Naive thymus-derived CD8-positive, alpha-beta T cell (primary cell): ENCODE measurements around the gene TESK2. TPM values are rescaled to one million over a fixed set of nuclear protein-coding genes. Genes with fewer than 3 reads are reported as not detected.

ENCODE experiments used
- ATAC-seq, 2 donors: fragments of 150-1000 bp; cut with Tn5 transposase in 1 of 2; sonication (Bioruptor Pico), chemical (Tn5 transposase) in 1 of 2; 1 replicate in 1 of 2; 2 replicates in 1 of 2; pipeline ENCODE4 v1.10.0; 2021; ENCODE audit warnings: mild to moderate bottlenecking in 2 of 2, moderate library complexity in 2 of 2
- POLR2A ChIA-PET: fragments of 350-600 bp; sonication (Branson Sonifier 250); formaldehyde crosslinking; loops from one replicate; lab custom pipeline; 2021; ENCODE audit warnings: antibody characterized with exemption; lab: Charles Lee
- DNase-seq, 10 donors: peaks; one replicate each; pipeline versions ENCODE4 v3.0.0 to v3.0.0-alpha.2; 2020 to 2022
- H3K27ac Mint-ChIP-seq, 10 donors: one replicate each; pipeline ENCODE4 v1.8.0; 2020 to 2022; ENCODE audit warnings: mild to moderate bottlenecking in 10 of 10, mixed read lengths in 10 of 10, moderate library complexity in 4 of 10, inconsistent platforms in 1 of 10
- H3K27me3 Mint-ChIP-seq, 5 donors: one replicate each; pipeline ENCODE4 v1.8.0; 2021 to 2022; ENCODE audit warnings: mixed read lengths in 5 of 5
- H3K36me3 Mint-ChIP-seq, 3 donors: one replicate each; pipeline ENCODE4 v1.8.0; 2020 to 2022; ENCODE audit warnings: mixed read lengths in 3 of 3, mild to moderate bottlenecking in 2 of 3, inconsistent platforms in 1 of 3
- H3K4me1 Mint-ChIP-seq, 4 donors: one replicate each; pipeline ENCODE4 v1.8.0; 2021 to 2022; ENCODE audit warnings: mixed read lengths in 4 of 4
- H3K4me3 Mint-ChIP-seq, 10 donors: one replicate each; pipeline ENCODE4 v1.8.0; 2020 to 2022; ENCODE audit warnings: mild to moderate bottlenecking in 10 of 10, mixed read lengths in 10 of 10, moderate library complexity in 6 of 10, inconsistent platforms in 1 of 10
- H3K9me3 Mint-ChIP-seq, 9 donors: one replicate each; pipeline ENCODE4 v1.8.0; 2020 to 2022; ENCODE audit warnings: mixed read lengths in 9 of 9, mild to moderate bottlenecking in 3 of 9, inconsistent platforms in 1 of 9, moderate library complexity in 1 of 9
- polyA plus RNA-seq, 3 donors: library from polyadenylated mRNA; unstranded; fragments of 300-500 nt; fragmentation: Illumina TruSeq; gene quantifications; one replicate each; pipeline ENCODE4 v1.2.3, GENCODE V29; 2021
- total RNA-seq, 8 experiments: library from RNA in 2 of 8; stranded (reverse) in 2 of 8; gene quantifications; one replicate each; pipeline ENCODE4 v1.2.3 and lab custom pipeline; 2021 to 2026

The TESK2 gene
- total and polyA plus RNA-seq, 5 experiments from 2014 or later, result 2.3 to 10.0 (median 3.1) TPM

DNA sequence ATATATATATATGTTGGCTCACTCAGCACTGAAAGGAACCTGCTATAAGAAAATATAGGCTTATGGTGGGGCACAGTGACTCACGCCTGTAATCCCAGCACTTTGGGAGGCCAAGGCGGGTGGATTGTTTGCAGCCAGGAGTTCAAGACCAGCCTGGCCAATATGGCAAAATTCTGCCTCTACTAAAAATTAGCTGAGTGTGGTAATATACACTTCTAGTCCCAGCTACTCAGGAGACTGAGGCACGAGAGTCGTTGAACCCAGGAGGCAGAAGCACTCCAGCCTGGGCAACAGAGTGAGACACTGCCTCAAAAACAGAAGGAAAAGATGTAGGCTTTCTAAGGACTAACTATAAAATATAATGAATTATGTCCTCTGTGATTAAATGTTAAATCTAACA is 136.1 kb downstream of the TESK2 start:
- Mint-ChIP-seq H3K27me3 (no peaks in the 10 kb centered on the region), H3K36me3 (peaks cover 0 to 2% (median 0%) of the 10 kb centered on the region in 3 donors), H3K9me3 (no peaks in the 10 kb centered on the region), H3K4me3 (no peak overlapping the region), H3K4me1 (peaks cover under 1 to 1% (median under 1%) of the 10 kb centered on the region in 4 donors), H3K27ac (no peak overlapping the region)
- POLR2A ChIA-PET, result no interaction called here
- no peak for DNase-seq
- ATAC-seq, result no peak

DNA sequence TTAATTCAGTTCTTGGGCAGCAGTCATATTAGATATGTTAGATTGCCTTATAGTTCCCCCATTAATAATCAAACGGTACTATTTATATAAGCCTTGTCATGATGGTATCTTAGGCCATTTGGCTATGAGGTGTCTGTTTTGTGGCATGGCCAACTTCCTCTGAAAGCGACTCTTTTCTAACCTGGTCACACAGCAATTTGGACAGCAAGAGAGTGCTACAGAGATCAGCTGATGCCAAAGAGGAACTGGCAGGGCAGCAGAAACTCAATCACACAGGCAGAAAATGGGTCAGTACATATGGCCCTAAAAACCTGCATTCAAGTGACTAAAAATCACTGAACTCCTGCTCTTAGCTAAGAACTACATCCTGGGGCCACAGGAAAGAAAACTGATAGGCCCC is 137.3 kb downstream of the TESK2 start:
- no peaks in the 10 kb centered on the region for H3K27me3 Mint-ChIP-seq
- no peak overlapping the region for H3K4me3 Mint-ChIP-seq
- ATAC-seq, result no peak
- no peaks in the 10 kb centered on the region for H3K4me1 Mint-ChIP-seq
- H3K9me3 Mint-ChIP-seq, result no peaks in the 10 kb centered on the region
- POLR2A ChIA-PET, result interaction anchor here (0.6 kb wide), 1 partner anchor 16 kb away, joined by 3 read pairs; no protein-coding TSS in a partner anchor
- DNase-seq, result no peak
- peaks cover 0 to 2% (median 0%) of the 10 kb centered on the region in 3 donors for H3K36me3 Mint-ChIP-seq
- H3K27ac Mint-ChIP-seq, result no peak overlapping the region

DNA sequence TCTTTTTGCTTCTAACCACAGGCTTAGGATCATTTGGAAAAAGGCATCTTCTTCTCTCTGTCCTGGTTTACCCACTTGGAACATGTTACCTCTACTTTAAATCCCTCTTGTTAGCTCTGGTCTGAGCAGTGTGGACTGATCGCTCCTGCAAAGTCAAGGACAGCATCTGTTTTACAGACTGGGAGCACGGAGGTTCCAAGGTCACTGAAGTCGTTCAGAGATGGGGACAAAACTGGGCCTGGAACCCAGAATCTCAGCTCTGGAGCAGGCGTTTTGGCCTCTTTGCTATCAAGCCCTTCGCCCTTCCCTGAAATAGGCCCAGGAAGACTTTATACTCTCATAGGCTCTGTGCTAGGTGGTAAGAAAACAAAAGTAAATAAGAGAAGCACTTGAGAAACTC is 139.5 kb downstream of the TESK2 start:
- ATAC-seq, result no peak
- H3K4me3 Mint-ChIP-seq, result no peak overlapping the region
- no peaks in the 10 kb centered on the region for H3K4me1 Mint-ChIP-seq
- POLR2A ChIA-PET, result interaction anchor here (0.6 kb wide), 1 partner anchor 139 kb away, joined by 4 read pairs; no protein-coding TSS in a partner anchor
- no peak for DNase-seq
- H3K9me3 Mint-ChIP-seq, result no peaks in the 10 kb centered on the region
- no peaks in the 10 kb centered on the region for H3K27me3 Mint-ChIP-seq
- H3K36me3 Mint-ChIP-seq, result no peaks in the 10 kb centered on the region
- H3K27ac Mint-ChIP-seq, result no peak overlapping the region

DNA sequence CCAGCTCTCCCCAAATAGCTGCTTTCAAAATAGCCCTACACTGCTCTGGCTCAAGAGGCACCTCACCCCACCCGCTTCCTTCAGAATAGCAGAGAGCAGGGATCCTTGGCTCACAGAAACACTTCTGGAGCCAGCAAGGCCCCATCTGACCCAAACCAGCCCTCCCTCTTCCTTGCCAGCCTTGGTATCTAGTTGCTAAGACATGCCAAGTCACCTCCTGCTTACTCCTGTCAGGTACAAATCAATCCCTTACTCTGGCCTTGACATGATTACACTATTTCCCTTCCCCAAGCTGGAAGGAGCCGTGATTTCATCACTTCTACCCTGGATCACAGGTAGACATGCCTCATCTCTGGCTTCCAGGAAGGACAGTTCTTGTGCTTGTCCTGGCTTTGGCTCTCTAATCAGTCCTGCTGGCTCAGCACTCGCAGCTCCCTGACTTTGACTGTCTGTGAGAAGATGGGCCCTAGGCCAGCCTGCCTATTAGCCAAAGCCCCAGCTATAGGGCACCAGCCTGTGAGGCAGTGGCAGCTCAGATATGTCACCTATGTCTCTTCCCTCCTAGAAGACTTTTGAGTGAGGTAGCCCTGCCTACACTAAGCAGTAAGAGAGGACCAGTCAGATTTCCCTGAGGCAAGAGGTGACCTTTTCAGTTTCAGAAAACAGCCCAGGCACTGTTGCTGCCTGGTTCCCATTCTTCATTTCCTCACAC is 141.8 kb downstream of the TESK2 start:
- Mint-ChIP-seq H3K4me1 (peaks cover 0 to 2% (median 0%) of the 10 kb centered on the region in 4 donors), H3K27ac (peak overlapping the region in 4 of 10 donors; percentile 31 to 84 (median 64)), H3K9me3 (no peaks in the 10 kb centered on the region), H3K4me3 (no peak overlapping the region), H3K36me3 (peaks cover 0 to 15% (median 0%) of the 10 kb centered on the region in 3 donors), H3K27me3 (no peaks in the 10 kb centered on the region)
- POLR2A ChIA-PET, result interaction anchor here (1.1 to 1.5 kb wide), 2 partner anchors 9 to 10 kb away, joined by 5 to 6 read pairs; partner anchors contain the start of genes MUTYH and TOE1
- no peak for DNase-seq
- ATAC-seq, result no peak

DNA sequence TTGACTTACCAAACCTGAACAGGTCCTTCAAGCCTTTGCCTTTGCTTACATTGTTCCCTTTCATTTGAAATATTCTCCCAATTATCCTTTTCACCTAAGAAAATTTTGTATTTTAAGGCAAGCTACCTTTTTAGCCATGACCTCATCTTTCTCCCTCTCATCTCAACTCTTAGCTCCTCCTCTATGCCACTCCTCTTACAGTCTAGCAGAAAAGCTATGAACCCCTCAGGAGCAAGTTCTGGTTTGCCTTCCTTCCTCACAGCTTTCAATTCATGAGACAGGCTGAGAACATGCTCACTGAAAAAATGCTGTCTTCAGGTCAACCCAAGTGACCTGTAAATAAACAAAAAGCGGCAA is 142.4 kb downstream of the TESK2 start:
- POLR2A ChIA-PET, result interaction anchor here (1.1 kb wide), 1 partner anchor 9 kb away, joined by 5 read pairs; the partner anchor contains the start of genes MUTYH and TOE1
- H3K36me3 Mint-ChIP-seq, result peaks cover 0 to 20% (median 0%) of the 10 kb centered on the region in 3 donors
- DNase-seq (no peak), ATAC-seq (no peak)
- peaks cover 0 to 2% (median 0%) of the 10 kb centered on the region in 4 donors for H3K4me1 Mint-ChIP-seq
- H3K27ac Mint-ChIP-seq, result peak overlapping the region in 9 of 10 donors; percentile 7 to 84 (median 39)
- no peaks in the 10 kb centered on the region for H3K9me3 Mint-ChIP-seq
- no peak overlapping the region for H3K4me3 Mint-ChIP-seq
- no peaks in the 10 kb centered on the region for H3K27me3 Mint-ChIP-seq

DNA sequence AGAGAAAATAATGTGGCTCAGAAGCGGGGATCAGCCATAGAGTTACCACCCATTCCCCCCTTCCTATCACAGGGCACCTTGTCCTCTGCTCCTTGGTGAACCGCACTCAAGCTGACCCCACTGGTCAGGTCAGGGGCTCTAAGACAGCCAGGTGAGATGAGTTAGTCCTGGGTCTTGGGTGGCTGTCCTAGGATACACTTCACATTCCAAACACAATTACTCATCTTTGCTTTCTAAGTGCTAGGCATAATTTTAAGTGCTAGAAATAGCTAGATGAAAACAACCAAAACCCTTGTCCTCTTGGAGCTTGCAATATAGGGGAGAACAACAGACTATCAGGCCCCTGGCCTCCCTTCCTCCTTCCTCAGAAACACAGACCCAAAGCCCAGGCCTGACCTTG is 142.9 kb downstream of the TESK2 start:
- H3K4me1 Mint-ChIP-seq, result peaks cover 0 to 5% (median 2%) of the 10 kb centered on the region in 4 donors
- H3K4me3 Mint-ChIP-seq, result no peak overlapping the region
- peak overlapping the region in 6 of 10 donors; percentile 25 to 84 (median 44) for H3K27ac Mint-ChIP-seq
- H3K9me3 Mint-ChIP-seq, result no peaks in the 10 kb centered on the region
- no peak for DNase-seq
- H3K27me3 Mint-ChIP-seq, result no peaks in the 10 kb centered on the region
- H3K36me3 Mint-ChIP-seq, result peaks cover 0 to 26% (median 0%) of the 10 kb centered on the region in 3 donors
- POLR2A ChIA-PET, result interaction anchor here (1.1 kb wide), 1 partner anchor 8 kb away, joined by 5 read pairs; the partner anchor contains the start of genes MUTYH and TOE1
- ATAC-seq, result no peak

DNA sequence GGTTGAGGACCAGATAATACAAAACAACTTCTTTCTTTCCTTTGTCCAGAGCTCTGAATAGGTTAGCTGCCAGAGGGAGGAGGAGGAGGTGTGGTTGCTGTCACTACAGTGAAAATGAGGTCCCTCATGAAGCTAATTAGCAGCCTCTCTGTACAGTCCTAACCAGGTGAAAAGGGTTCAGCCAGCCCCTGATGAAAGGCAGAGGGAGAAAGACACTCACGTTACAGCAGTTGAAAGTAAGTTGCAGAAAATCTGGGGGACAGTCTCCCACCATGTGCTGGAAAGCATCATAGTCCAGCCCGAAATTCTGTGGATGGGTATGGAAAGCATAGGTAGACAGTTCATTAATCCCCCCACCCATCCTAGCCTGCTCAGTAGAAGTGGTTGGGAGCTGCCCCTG is 144.5 kb downstream of the TESK2 start:
- Mint-ChIP-seq H3K36me3 (peaks cover 0 to 40% (median 0%) of the 10 kb centered on the region in 3 donors), H3K27ac (peak overlapping the region in 7 of 10 donors; percentile 25 to 65 (median 58)), H3K9me3 (no peaks in the 10 kb centered on the region), H3K4me1 (peaks cover 7 to 19% (median 15%) of the 10 kb centered on the region in 4 donors), H3K4me3 (no peak overlapping the region), H3K27me3 (no peaks in the 10 kb centered on the region)
- POLR2A ChIA-PET, result no interaction called here
- no peak for ATAC-seq
- DNase-seq, result no peak

DNA sequence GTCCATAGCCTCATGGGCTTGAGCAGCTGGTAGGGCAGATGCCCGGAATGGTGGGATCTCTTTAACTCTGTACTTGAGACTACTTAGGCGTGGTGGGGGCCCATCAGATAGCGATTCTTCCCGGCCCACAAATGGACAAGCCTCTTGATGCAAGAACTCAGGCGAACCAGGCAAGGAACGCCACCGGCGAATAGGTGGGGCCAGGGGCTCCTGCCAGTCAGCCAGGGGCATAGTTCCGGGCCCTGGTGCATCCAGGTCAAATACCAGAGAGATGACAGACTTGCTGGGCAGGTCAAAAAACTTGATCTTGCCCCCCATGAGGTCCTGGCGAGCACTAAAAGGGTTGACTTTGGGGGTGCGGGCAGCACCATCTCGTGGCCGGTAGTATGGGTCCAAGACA is 145.9 kb downstream of the TESK2 start:
- no peak overlapping the region for H3K27ac Mint-ChIP-seq
- POLR2A ChIA-PET, result interaction anchor here (0.6 kb wide), 1 partner anchor 664 kb away, joined by 5 read pairs; no protein-coding TSS in a partner anchor
- no peaks in the 10 kb centered on the region for H3K9me3 Mint-ChIP-seq
- DNase-seq (no peak), ATAC-seq (no peak)
- H3K4me1 Mint-ChIP-seq, result peaks cover 10 to 34% (median 27%) of the 10 kb centered on the region in 4 donors
- no peaks in the 10 kb centered on the region for H3K27me3 Mint-ChIP-seq
- peaks cover 0 to 40% (median 0%) of the 10 kb centered on the region in 3 donors for H3K36me3 Mint-ChIP-seq
- no peak overlapping the region for H3K4me3 Mint-ChIP-seq

DNA sequence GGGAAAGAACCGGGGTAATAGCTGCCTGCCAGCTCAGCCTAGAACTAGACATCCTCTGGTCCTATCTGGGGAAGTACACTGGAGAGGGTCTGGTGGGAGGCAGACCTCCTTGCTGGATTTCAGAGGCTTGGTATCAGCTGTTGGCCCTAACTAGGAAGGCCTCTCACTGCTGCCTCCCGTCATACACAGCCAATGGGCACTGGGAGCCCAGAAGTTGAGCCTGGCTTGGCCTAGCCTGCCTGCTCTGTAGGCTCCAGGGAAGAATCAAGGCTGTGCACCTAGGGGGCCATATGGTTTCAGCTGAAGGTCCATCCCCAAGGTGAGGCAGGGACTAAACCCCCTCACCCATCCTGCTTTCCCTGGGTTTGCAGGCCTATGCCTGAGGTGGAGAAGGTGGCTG is 146.5 kb downstream of the TESK2 start:
- H3K27ac Mint-ChIP-seq, result peak overlapping the region in 2 of 10 donors; percentile 4 to 52
- peaks cover 0 to 43% (median 0%) of the 10 kb centered on the region in 3 donors for H3K36me3 Mint-ChIP-seq

DNA sequence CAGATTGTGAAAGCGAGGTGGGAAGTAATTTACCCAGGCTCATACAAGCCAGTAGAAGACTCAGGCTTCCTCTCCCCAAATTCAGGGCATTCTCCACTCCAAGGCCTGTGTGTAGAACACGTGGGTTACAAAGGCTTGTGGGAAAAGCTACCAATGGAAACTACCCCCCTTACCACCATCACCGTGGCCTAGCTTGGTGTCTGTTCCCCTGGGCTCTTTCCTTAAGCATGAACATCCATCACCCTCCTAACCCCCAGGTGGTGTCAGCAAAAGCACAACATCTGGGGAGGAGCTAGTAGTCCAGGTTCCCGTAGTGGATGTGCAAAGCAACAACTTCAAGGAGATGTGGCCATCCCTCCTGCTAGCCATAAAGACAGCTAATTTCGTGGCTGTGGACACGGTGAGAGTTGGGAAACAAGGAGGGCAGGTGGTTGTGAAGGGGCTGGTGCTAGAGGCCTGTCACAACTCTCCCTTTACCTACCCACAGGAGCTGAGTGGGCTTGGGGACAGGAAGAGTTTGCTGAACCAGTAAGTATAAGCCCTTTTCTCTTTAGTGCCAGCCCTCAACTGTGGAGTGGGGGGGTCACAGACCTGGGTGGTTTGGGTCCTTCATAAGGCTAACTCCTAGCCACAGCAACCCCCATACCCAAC is 150.0 kb downstream of the TESK2 start:
- H3K4me1 Mint-ChIP-seq, result peaks cover 34 to 72% (median 54%) of the 10 kb centered on the region in 4 donors
- H3K27me3 Mint-ChIP-seq, result no peaks in the 10 kb centered on the region
- POLR2A ChIA-PET, result interaction anchor here (0.8 to 3.6 kb wide), 19 partner anchors 9 to 709 kb away, joined by 3 to 85 read pairs (median 12); partner anchors contain the start of genes AKR1A1, CCDC163, GPBP1L1 and HECTD3
- H3K36me3 Mint-ChIP-seq, result peaks cover 0 to 47% (median 3%) of the 10 kb centered on the region in 3 donors
- H3K9me3 Mint-ChIP-seq, result no peaks in the 10 kb centered on the region
- no peak for ATAC-seq
- H3K4me3 Mint-ChIP-seq, result peak overlapping the region; percentile 94 to 100 (median 100)
- peak overlapping the region; percentile 98 to 100 (median 99) for H3K27ac Mint-ChIP-seq
- DNase-seq, result no peak

More for the DNA sequence above, 146.5 kb downstream of the TESK2 start:
- ATAC-seq, result no peak
- no peaks in the 10 kb centered on the region for H3K27me3 Mint-ChIP-seq
- H3K4me1 Mint-ChIP-seq, result peaks cover 13 to 37% (median 30%) of the 10 kb centered on the region in 4 donors
- no peak overlapping the region for H3K4me3 Mint-ChIP-seq
- H3K9me3 Mint-ChIP-seq, result no peaks in the 10 kb centered on the region
- POLR2A ChIA-PET, result interaction anchor here (0.7 kb wide), 1 partner anchor 17 kb away, joined by 4 read pairs; the partner anchor contains the start of gene HPDL
- DNase-seq, result no peak

DNA sequence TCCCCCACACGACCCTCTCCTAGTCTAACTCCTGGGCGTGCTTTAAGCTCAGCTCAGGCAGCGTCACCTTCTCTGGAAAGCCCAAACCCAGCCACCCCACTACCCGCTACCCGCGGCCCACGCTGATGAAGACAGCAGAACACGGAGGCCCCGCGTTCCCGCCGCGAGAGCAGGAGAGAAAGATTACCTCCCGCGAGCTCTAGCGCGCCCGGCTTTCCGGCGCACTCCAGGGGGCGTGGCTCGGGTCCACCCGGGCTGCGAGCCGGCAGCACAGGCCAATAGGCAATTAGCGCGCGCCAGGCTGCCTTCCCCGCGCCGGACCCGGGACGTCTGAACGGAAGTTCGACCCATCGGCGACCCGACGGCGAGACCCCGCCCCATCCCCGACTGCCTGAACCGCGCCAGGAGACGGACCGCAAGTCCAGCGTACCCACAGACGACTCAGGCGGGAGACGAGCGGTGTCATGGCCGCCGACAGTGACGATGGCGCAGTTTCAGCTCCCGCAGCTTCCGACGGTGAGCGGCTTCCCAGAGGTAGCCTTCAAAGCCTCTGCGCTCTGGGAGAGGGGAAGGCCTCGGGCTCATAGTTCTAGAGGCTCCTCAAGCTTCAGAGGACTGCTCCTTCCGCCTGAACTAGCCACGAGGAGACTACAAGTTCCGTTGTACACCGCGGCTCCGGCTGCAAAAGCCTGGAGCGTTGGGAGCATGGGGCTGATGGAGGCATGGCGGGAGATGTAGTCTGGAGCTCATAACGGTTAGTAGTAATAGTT is 151.0 kb downstream of the TESK2 start, which contains the start of the genes MUTYH and TOE1:
MUTYH (minus strand) TSS at position 652 of the 770 bp plus-strand sequence. CDS start 5,935 bp downstream, outside the sequence.
TOE1 (plus strand) TSS at position 382 of the 770 bp plus-strand sequence; CDS start at position 465, 83 bp downstream.
- Mint-ChIP-seq H3K27me3 (no peaks in the 10 kb centered on the region), H3K36me3 (peaks cover 0 to 40% (median 3%) of the 10 kb centered on the region in 3 donors), H3K9me3 (no peaks in the 10 kb centered on the region), H3K4me1 (peaks cover 38 to 81% (median 55%) of the 10 kb centered on the region in 4 donors), H3K27ac (peak within 1 kb of the TSS; percentile 98 to 100 (median 99)), H3K4me3 (peak within 1 kb of the TSS; percentile 94 to 100 (median 100))
- peak; percentile 83 to 92 (median 88) for DNase-seq
- POLR2A ChIA-PET, result interaction anchor here (0.6 to 3.6 kb wide), 32 partner anchors 8 to 708 kb away, joined by 3 to 85 read pairs (median 6); partner anchors contain the start of genes AKR1A1, CCDC163, EIF2B3 and GPBP1L1
- peak; percentile 83 to 86 for ATAC-seq
